Mesothelial cell of epicardium (in vitro differentiated cells): ENCODE results near the gene TTC8. TPM values are rescaled to one million over a fixed set of nuclear protein-coding genes. Genes with fewer than 3 reads are reported as not detected.
"Not testable (repeated sequence)": the region's sequence is repeated elsewhere in the genome, so short reads cannot be mapped to it uniquely, and the experiment has no call there.

ENCODE experiments used
- DNase-seq, 2 experiments: peaks; one replicate each; pipeline ENCODE4 v3.0.0; 2021; ENCODE audit warnings: low spot score in 2 of 2; ENCODE audit not compliant: unreplicated experiment in 2 of 2
- H3K27ac Mint-ChIP-seq: 2 replicates; pipeline ENCODE4 v1.8.0; 2021; ENCODE audit warnings: mixed read lengths
- H3K27me3 Mint-ChIP-seq: 2 replicates; pipeline ENCODE4 v1.8.0; 2021; ENCODE audit warnings: low read depth, mixed read lengths
- H3K36me3 Mint-ChIP-seq: 2 replicates; pipeline ENCODE4 v1.8.0; 2021; ENCODE audit warnings: mixed read lengths
- H3K4me1 Mint-ChIP-seq: 2 replicates; pipeline ENCODE4 v1.8.0; 2021; ENCODE audit warnings: mixed read lengths
- H3K4me3 Mint-ChIP-seq: 2 replicates; pipeline ENCODE4 v1.8.0; 2021; ENCODE audit warnings: mild to moderate bottlenecking, moderate library complexity, mixed read lengths
- H3K9me3 Mint-ChIP-seq: 2 replicates; pipeline ENCODE4 v1.8.0; 2021; ENCODE audit warnings: mixed read lengths
- CTCF ChIP-seq: fragments of 200-600 bp; sonication (generic); IDR thresholded peaks from one replicate; pipeline ENCODE4 v1.5.0; 2021; ENCODE audit warnings: antibody characterized with exemption; ENCODE audit not compliant: unreplicated experiment
- total RNA-seq: library from RNA; stranded (reverse); gene quantifications from 3 replicates; pipeline ENCODE4 v1.2.1, GENCODE V29; 2021

TTC8 gene
- total RNA-seq, 1 donor from 2014 or later, result 29.0 TPM

DNA sequence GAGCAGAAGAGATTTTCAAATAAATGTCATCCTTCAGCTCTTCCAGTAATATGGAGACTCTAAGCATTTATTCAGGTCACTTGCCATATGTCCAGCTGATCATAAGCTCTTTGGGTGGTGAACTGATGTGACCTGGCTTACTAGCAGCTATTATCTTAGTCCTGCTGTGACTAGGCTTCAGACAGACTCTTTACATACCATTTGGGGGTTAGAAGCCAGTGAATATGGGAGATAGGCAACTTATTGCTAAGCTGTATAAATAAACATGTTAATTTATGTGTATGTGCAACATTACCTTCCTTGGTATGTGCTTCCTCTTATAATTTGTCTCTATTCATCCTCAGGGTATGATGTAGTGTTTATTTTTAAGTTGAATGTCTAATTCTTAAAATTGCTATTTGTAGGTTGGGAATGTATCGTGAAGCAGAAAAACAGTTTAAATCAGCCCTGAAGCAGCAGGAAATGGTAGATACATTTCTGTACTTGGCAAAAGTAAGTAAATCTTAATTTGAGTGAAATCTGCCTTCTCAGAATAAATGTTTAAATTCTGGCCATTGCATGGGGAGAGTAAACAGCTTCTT, 32.4 kb downstream of the TTC8 start:
- DNase-seq, result no peak
- H3K27me3 Mint-ChIP-seq, result no peaks in the 10 kb centered on the region
- H3K27ac Mint-ChIP-seq, result peak overlapping the region; percentile 0
- peaks cover 31% of the 10 kb centered on the region for H3K36me3 Mint-ChIP-seq
- H3K4me3 Mint-ChIP-seq, result no peak overlapping the region
- H3K4me1 Mint-ChIP-seq, result peaks cover 2% of the 10 kb centered on the region
- no peak for TF ChIP-seq CTCF
- peaks cover 5% of the 10 kb centered on the region for H3K9me3 Mint-ChIP-seq

DNA sequence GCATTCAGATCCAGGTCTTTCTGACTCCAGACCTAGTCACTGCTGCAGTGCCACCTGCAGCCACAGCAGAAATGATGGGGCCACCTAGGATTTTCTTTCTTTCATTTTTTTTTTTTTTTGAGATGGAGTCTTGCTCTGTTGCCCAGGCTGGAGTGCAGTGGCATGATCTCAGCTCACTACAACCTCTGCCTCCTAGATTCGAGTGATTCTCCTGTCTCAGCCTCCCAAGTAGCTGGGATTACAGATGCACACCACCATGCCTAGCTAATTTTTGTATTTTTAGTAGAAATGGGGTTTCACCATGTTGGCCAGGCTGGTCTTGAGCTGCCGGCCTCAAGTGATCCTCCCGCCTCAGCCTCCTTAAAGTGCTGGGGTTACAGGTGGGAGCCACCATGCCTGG, 33.4 kb downstream of the TTC8 start:
- H3K9me3 Mint-ChIP-seq, H3K27me3 Mint-ChIP-seq, H3K4me1 Mint-ChIP-seq, H3K4me3 Mint-ChIP-seq, H3K27ac Mint-ChIP-seq, DNase-seq: not testable (repeated sequence)
- H3K36me3 Mint-ChIP-seq, result peaks cover 38% of the 10 kb centered on the region

GRCh38 chr14:88859118-88859517, 34.7 kb downstream of the TTC8 start:
- DNase-seq, H3K4me1 Mint-ChIP-seq: not testable (repeated sequence)

GRCh38 chr14:88863167-88863566, 38.7 kb downstream of the TTC8 start:
- H3K36me3 Mint-ChIP-seq, result peaks cover 28% of the 10 kb centered on the region
- no peak overlapping the region for H3K27ac Mint-ChIP-seq
- no peak overlapping the region for H3K4me3 Mint-ChIP-seq
- no peak for DNase-seq
- TF ChIP-seq CTCF, result no peak
- peaks cover 5% of the 10 kb centered on the region for H3K9me3 Mint-ChIP-seq
- H3K27me3 Mint-ChIP-seq, result no peaks in the 10 kb centered on the region
- no peaks in the 10 kb centered on the region for H3K4me1 Mint-ChIP-seq

More at GRCh38 chr14:88859118-88859517, 34.7 kb downstream of the TTC8 start:
- peaks cover 38% of the 10 kb centered on the region for H3K36me3 Mint-ChIP-seq
- not testable (repeated sequence) for H3K4me3 Mint-ChIP-seq, H3K9me3 Mint-ChIP-seq, H3K27ac Mint-ChIP-seq, H3K27me3 Mint-ChIP-seq

DNA sequence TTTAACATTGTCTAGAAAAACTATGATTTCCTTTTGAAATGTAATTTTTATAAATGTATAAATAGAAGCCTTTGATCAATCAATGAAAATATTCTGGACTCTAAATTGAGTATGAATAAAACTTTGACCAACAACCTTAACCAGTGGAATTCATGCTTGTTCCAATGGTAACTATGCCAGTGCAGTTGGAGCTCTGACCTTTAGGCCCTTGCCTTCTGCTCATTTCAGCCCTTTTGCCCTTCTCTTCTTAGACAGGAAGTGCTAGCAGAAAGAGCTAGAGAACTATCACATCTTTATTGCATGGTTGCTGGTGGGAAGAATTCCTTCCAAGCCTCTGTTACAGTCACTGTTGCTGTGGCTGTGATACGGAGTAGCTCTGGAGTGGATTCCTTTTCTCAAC, 39.7 kb downstream of the TTC8 start:
- Mint-ChIP-seq H3K36me3 (peaks cover 23% of the 10 kb centered on the region), H3K9me3 (peaks cover 1% of the 10 kb centered on the region), H3K4me1 (no peaks in the 10 kb centered on the region), H3K27ac (no peak overlapping the region), H3K4me3 (no peak overlapping the region), H3K27me3 (no peaks in the 10 kb centered on the region)
- TF ChIP-seq CTCF, result no peak
- no peak for DNase-seq

GRCh38 chr14:88866305-88866704, 41.9 kb downstream of the TTC8 start:
- no peak for TF ChIP-seq CTCF
- H3K36me3 Mint-ChIP-seq, result peaks cover 15% of the 10 kb centered on the region
- no peaks in the 10 kb centered on the region for H3K27me3 Mint-ChIP-seq
- DNase-seq, result no peak
- H3K27ac Mint-ChIP-seq, result no peak overlapping the region
- H3K4me1 Mint-ChIP-seq, result no peaks in the 10 kb centered on the region
- H3K9me3 Mint-ChIP-seq, result no peaks in the 10 kb centered on the region
- H3K4me3 Mint-ChIP-seq, result no peak overlapping the region
